ENCODE measurements around the gene SH3GL2. TPM values are rescaled to one million over a fixed set of nuclear protein-coding genes. Genes with fewer than 3 reads are reported as not detected.

SH3GL2 gene
- polyA plus RNA-seq, 3 donors from 2014 or later, result not detected

DNA sequence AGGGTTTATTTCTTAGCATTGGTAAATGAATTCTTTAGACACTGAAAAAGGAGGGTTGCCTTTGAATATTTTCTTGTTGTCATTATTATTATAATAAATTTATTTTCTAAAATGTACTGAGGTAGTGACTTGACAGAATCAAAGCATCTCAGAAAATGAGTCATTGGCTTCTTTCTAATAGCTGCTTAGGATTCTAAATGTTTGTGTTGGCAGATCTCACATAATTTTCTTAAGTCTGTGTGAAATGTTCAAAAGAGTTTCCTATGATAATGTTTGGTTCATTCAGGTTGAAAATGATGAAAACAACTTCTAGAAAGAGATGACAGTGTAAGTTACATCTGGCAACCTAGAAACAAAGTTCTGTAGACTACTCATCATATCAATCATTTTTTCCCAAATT is 69.7 kb downstream of the SH3GL2 start:
- Mint-ChIP-seq H3K27ac (no peak overlapping the region), H3K9me3 (peaks cover 2 to 31% (median 22%) of the 10 kb centered on the region in 6 donors), H3K4me1 (no peaks in the 10 kb centered on the region), H3K4me3 (no peak overlapping the region), H3K27me3 (ENCODE audit: low read depth in 3 of 3) (peaks cover 0 to 1% (median 0%) of the 10 kb centered on the region in 3 donors), H3K36me3 (peaks cover 0 to 4% (median 0%) of the 10 kb centered on the region in 3 donors)
- DNase-seq, result no peak

- H3K36me3 Mint-ChIP-seq, result no peaks in the 10 kb centered on the region
- no peak overlapping the region for H3K27ac Mint-ChIP-seq
- H3K4me1 Mint-ChIP-seq, result no peaks in the 10 kb centered on the region
- H3K4me3 Mint-ChIP-seq, result no peak overlapping the region
- H3K27me3 Mint-ChIP-seq (ENCODE audit: low read depth in 3 of 3), result no peaks in the 10 kb centered on the region
- H3K9me3 Mint-ChIP-seq, result peaks cover 2 to 18% (median 7%) of the 10 kb centered on the region in 6 donors
- DNase-seq, result no peak
These were observed 72.9 kb downstream of the SH3GL2 start for GRCh38 chr9:17651725-17652124.

DNA sequence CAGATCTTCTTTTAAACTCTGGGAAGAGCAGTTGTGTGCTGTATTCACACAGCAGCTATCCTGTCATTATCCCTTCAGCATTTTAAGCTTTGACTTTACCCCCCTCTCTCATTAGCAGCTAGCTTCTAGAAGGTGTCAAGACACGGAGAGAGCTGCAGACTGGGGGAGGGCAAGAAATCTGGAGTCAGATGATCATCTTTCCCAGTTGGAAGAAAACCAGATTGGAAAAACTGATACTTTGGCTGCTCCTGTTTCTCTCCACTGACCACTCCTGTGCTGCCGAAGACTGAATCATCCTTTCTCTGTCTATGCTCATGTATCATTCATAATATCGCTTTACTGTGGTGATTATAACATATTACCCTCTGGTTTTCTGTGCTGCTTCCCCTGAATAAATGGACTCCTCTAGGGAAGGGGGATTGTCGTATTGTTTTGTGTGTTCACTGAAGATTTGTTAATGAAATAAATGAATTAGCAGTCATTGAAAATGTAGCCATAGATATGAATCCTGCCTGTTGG is 75.1 kb downstream of the SH3GL2 start:
- H3K4me3 Mint-ChIP-seq, result no peak overlapping the region
- no peaks in the 10 kb centered on the region for H3K4me1 Mint-ChIP-seq
- peaks cover 2 to 8% (median 4%) of the 10 kb centered on the region in 6 donors for H3K9me3 Mint-ChIP-seq
- no peak overlapping the region for H3K27ac Mint-ChIP-seq
- H3K36me3 Mint-ChIP-seq, result no peaks in the 10 kb centered on the region
- no peak for DNase-seq
- no peaks in the 10 kb centered on the region for H3K27me3 Mint-ChIP-seq (ENCODE audit: low read depth in 3 of 3)

GRCh38 chr9:17656889-17657288 is 78.0 kb downstream of the SH3GL2 start:
- Mint-ChIP-seq H3K4me3 (no peak overlapping the region), H3K9me3 (peaks cover 0 to 8% (median 5%) of the 10 kb centered on the region in 6 donors), H3K4me1 (no peaks in the 10 kb centered on the region), H3K27ac (no peak overlapping the region), H3K36me3 (no peaks in the 10 kb centered on the region), H3K27me3 (ENCODE audit: low read depth in 3 of 3) (no peaks in the 10 kb centered on the region)
- no peak for DNase-seq

DNA sequence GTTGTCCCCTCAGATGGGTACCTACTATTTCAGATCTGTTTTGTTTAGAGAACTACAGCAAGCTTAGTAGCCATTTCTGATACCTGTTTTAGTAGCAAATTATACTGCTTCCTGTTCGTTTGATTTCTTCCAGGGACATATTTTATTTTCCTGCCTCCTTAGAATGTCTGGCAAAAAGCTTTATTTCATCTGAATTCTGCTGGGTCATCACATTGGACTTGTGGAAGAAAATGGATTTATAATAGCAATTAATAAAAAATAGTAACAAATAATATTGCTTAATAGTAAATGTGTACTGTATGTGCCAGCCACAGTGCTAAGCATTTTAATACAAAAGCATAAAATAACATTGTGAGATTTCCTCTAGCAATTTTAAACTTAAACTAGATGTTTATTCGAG is 79.4 kb downstream of the SH3GL2 start:
- H3K27me3 Mint-ChIP-seq (ENCODE audit: low read depth in 3 of 3), result no peaks in the 10 kb centered on the region
- no peaks in the 10 kb centered on the region for H3K4me1 Mint-ChIP-seq
- peaks cover 0 to 11% (median 4%) of the 10 kb centered on the region in 6 donors for H3K9me3 Mint-ChIP-seq
- H3K27ac Mint-ChIP-seq, result no peak overlapping the region
- no peak for DNase-seq
- H3K4me3 Mint-ChIP-seq, result no peak overlapping the region
- H3K36me3 Mint-ChIP-seq, result no peaks in the 10 kb centered on the region

GRCh38 chr9:17660158-17660557 is 81.3 kb downstream of the SH3GL2 start:
- Mint-ChIP-seq H3K4me3 (no peak overlapping the region), H3K4me1 (no peaks in the 10 kb centered on the region), H3K36me3 (no peaks in the 10 kb centered on the region), H3K27me3 (ENCODE audit: low read depth in 3 of 3) (peaks cover 0 to 2% (median 0%) of the 10 kb centered on the region in 3 donors), H3K9me3 (peaks cover 0 to 8% (median 3%) of the 10 kb centered on the region in 6 donors), H3K27ac (no peak overlapping the region)
- no peak for DNase-seq

GRCh38 chr9:17665450-17665849 is 86.6 kb downstream of the SH3GL2 start:
- no peak overlapping the region for H3K27ac Mint-ChIP-seq

DNA sequence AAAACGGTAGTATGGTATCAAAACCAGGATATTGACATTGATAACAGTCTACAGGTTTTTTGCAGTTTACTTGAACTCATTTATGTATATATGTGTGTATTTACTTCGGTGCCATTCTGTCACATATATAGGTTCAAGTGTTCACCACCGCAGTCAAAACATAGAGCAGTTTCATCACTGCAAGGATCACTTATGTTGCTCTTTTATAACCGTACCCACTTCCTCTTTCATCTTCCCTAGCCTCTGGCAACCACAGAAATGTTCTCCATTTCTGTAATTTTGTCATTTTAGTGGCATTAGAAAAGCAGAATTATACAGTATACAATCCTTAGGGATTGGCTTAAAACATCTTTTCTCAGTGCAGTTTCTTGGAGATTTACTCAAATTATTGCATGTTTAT is 90.3 kb downstream of the SH3GL2 start:
- Mint-ChIP-seq H3K4me3 (no peak overlapping the region), H3K27me3 (ENCODE audit: low read depth in 3 of 3) (peaks cover 0 to 2% (median 2%) of the 10 kb centered on the region in 3 donors), H3K27ac (no peak overlapping the region), H3K4me1 (no peaks in the 10 kb centered on the region), H3K9me3 (peaks cover 3 to 38% (median 9%) of the 10 kb centered on the region in 6 donors), H3K36me3 (peaks cover 0 to 5% (median 0%) of the 10 kb centered on the region in 3 donors)
- DNase-seq, result no peak

More at GRCh38 chr9:17665450-17665849, 86.6 kb downstream of the SH3GL2 start:
- DNase-seq, result no peak
- Mint-ChIP-seq H3K9me3 (peaks cover 2 to 22% (median 7%) of the 10 kb centered on the region in 6 donors), H3K4me3 (no peak overlapping the region), H3K27me3 (ENCODE audit: low read depth in 3 of 3) (peaks cover 0 to 2% (median 2%) of the 10 kb centered on the region in 3 donors), H3K36me3 (peaks cover 0 to 5% (median 0%) of the 10 kb centered on the region in 3 donors), H3K4me1 (no peaks in the 10 kb centered on the region)

GRCh38 chr9:17682684-17683083 is 103.8 kb downstream of the SH3GL2 start:
- no peaks in the 10 kb centered on the region for H3K27me3 Mint-ChIP-seq (ENCODE audit: low read depth in 3 of 3)
- no peaks in the 10 kb centered on the region for H3K36me3 Mint-ChIP-seq
- H3K27ac Mint-ChIP-seq, result no peak overlapping the region
- H3K4me1 Mint-ChIP-seq, result no peaks in the 10 kb centered on the region
- no peak for DNase-seq
- peaks cover 10 to 39% (median 17%) of the 10 kb centered on the region in 6 donors for H3K9me3 Mint-ChIP-seq
- H3K4me3 Mint-ChIP-seq, result no peak overlapping the region

- no peak for DNase-seq
These were observed 110.0 kb downstream of the SH3GL2 start for GRCh38 chr9:17688834-17689233.

GRCh38 chr9:17694336-17694735 is 115.5 kb downstream of the SH3GL2 start:
- Mint-ChIP-seq H3K4me1 (no peaks in the 10 kb centered on the region), H3K27me3 (ENCODE audit: low read depth in 3 of 3) (peaks cover 0 to 3% (median 0%) of the 10 kb centered on the region in 3 donors), H3K4me3 (no peak overlapping the region), H3K27ac (no peak overlapping the region), H3K36me3 (no peaks in the 10 kb centered on the region), H3K9me3 (peaks cover 2 to 27% (median 6%) of the 10 kb centered on the region in 6 donors)
- DNase-seq, result no peak

More at GRCh38 chr9:17688834-17689233, 110.0 kb downstream of the SH3GL2 start:
- Mint-ChIP-seq H3K27ac (no peak overlapping the region), H3K4me1 (no peaks in the 10 kb centered on the region), H3K4me3 (no peak overlapping the region), H3K36me3 (no peaks in the 10 kb centered on the region), H3K9me3 (peaks cover 2 to 38% (median 10%) of the 10 kb centered on the region in 6 donors), H3K27me3 (ENCODE audit: low read depth in 3 of 3) (no peaks in the 10 kb centered on the region)

- no peak for DNase-seq
- H3K4me3 Mint-ChIP-seq, result no peak overlapping the region
- no peaks in the 10 kb centered on the region for H3K4me1 Mint-ChIP-seq
- H3K27ac Mint-ChIP-seq, result no peak overlapping the region
- H3K27me3 Mint-ChIP-seq (ENCODE audit: low read depth in 3 of 3), result peaks cover 0 to 3% (median 0%) of the 10 kb centered on the region in 3 donors
- no peaks in the 10 kb centered on the region for H3K36me3 Mint-ChIP-seq
- H3K9me3 Mint-ChIP-seq, result peaks cover 2 to 29% (median 11%) of the 10 kb centered on the region in 6 donors
These were observed 116.6 kb downstream of the SH3GL2 start for GRCh38 chr9:17695482-17695881.

DNA sequence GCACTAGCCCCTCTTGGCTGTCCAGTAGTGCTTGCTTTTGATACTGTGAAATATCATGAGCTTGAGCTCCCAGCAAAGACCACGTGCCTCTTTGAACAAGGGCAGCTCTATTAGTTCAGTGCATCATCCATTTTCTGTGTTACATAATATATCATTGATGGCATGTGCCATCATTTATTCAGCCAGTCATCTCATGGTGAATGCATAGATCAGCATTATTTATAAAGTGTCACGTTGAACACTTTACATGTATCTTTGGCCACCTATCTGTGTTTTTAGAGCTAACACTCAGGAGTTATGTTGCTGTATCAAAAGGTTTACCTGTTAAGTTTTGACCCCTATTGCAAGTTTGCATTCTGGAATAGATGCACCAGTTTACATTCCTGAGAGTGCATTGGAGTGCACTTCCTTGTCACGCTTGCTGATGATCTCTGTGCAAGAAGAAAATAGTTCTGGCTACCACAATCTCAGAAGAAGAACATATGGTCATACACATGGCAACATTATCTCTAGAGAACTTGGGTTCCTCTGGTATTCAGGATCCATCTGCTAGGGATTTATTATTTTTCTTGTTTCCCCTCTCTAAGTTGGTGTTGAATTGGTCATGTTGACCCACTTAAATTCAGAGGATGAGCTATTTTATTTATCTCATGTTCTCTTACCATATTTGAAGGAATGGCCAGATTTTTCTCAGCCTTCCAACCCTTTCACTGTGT is 120.9 kb downstream of the SH3GL2 start:
- Mint-ChIP-seq H3K9me3 (peaks cover 2 to 33% (median 12%) of the 10 kb centered on the region in 6 donors), H3K4me3 (no peak overlapping the region), H3K4me1 (no peaks in the 10 kb centered on the region), H3K27ac (no peak overlapping the region), H3K36me3 (no peaks in the 10 kb centered on the region), H3K27me3 (ENCODE audit: low read depth in 3 of 3) (peaks cover 0 to 3% (median 2%) of the 10 kb centered on the region in 3 donors)
- no peak for DNase-seq

DNA sequence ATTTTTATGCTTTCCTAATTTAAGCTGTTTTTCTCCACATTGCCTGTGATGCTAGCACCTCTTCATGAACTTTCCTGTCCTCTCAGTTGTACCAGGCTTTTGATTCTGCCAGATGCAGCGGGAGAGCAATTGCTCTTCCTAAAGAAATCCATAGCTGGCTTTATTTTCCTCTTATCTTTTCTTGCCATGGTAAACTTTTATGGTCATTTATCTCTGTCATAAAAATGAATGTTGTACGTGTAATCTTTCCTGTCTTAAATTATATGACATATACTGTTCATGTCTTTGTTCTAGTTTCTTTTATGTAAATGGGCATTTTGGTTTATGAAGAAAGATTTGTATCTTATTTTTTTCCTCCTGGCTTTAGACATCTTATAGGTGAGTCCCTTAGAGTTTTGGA is 127.5 kb downstream of the SH3GL2 start:
- Mint-ChIP-seq H3K36me3 (no peaks in the 10 kb centered on the region), H3K4me3 (no peak overlapping the region), H3K4me1 (no peaks in the 10 kb centered on the region), H3K27me3 (ENCODE audit: low read depth in 3 of 3) (no peaks in the 10 kb centered on the region), H3K27ac (no peak overlapping the region), H3K9me3 (peaks cover 0 to 13% (median 3%) of the 10 kb centered on the region in 6 donors)
- DNase-seq, result no peak
